ENCODE results near the gene UBE2V1. TPM values are rescaled to one million over a fixed set of nuclear protein-coding genes. Genes with fewer than 3 reads are reported as not detected.

The UBE2V1 gene
- total RNA-seq, 1 donor: 105 TPM

DNA sequence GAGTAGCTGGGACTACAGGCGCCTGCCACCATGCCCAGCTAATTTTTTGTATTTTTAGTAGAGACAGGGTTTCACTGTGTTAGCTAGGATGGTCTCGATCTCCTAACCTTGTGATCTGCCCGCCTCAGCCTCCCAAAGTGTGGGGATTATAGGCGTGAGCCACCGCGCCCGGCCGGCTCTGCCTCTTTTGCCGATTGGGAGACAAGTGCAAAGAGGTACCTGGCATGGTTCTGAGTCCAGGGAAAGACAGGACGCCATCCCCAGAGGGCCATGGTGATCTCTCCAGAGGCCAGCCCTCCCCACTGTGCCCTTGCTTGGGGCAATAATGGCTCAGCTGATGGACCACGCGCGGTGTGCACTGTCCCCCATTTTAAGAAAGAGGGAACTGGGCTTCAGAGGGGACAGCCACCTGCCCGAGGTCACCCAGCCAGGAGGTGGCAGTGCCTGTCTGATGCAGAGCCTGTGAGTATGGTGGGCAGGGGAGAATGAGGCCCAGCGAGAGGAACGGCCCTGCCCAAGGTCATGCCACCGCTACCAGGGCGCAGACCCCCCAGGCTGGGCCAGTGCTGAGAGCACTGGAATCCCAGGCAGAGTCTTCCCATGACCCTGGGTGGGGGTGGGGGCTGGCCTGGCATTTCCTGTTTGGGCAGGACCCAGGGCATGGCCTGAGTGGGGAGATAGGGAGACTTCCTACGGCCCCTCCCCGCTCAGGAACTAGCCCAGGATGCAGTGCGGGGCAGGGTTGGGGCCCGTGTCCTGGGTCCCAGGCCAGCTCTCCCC lies 69.2 kb downstream of the UBE2V1 start:
- no peak for DNase-seq (ENCODE audit: low read depth)
- no peak overlapping the region for H3K4me3 ChIP-seq (ENCODE audit: low read depth, low read length)
- TF ChIP-seq CTCF (IDR thresholded peaks at IDR 0.05; ENCODE audit: insufficient read depth, low read length): no peak

DNA sequence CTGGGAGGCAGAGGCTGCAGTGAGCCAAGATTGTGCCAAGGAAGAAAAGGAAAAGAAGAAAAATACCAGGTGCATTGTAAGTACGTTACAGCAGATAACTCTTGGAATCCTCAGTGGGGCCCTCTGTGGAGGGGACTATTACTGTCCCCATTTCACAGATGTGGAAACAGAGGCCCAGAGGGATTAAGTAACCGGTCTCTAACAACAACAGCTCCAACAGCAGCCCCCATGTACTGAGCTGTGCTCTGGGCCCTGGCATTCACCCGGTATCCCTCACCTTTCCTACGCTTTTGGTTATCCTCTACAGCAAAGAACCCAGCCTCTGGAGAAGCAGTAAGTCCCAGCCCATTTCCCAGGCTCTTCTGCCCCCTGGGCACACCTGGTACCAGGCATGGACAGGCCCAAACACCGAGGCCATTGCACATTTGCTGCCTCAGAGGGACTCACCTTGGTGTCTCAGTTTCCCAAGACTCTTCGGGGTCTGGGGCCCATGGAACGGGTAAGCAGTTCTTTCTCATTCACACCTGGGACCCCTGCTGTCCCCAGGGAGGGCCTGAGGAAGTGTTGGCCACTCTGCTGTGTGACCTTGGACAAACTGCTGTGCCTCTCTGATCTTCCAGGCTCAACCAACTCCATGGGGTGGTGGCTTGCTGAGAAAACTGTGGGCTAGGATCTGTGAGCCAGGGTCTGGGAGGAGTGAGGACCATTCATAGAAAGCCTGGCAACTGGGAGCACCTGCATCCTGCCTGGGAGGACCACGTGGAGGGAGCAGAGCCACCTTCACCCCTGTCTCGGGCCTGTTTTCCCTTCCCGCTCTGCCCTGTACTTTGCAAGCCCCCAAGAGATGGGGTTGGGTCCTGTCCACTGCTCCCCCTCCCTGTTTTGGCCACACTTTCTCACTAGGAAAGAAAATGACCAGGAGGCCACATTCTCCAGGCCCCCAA lies 70.3 kb downstream of the UBE2V1 start:
- TF ChIP-seq CTCF (IDR thresholded peaks at IDR 0.05; ENCODE audit: insufficient read depth, low read length): no peak
- no peak for DNase-seq (ENCODE audit: low read depth)
- no peak overlapping the region for H3K4me3 ChIP-seq (ENCODE audit: low read depth, low read length)

DNA sequence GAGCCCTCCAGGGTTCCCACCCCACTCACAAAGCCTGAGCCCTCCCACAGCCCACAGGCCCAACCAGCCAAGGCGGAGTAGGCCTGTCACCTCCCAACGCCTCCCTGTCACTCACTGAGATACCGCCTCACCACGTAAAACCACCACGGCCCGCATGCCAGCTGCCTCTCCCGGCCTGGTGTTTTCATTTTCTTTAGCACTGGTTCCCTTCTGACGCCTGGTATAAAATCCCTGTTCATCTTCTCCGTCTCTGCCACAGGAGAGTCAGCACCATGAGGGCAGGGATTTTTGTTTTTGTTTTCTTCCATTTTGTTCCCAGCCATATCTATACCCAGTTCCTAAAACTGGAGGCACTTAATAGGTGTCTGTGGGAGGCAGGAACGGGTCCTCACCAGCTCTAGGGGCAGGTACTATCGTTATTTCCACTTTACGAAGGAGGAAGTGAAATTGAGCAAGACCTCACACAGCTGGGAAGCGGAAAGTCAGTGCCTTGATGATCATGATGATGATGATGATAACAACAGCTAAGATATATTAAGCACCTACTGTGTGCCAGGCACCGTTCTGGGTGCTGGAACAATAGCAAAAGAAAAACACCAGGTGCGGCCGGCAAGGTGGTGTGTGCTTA lies 71.6 kb downstream of the UBE2V1 start:
- no peak overlapping the region for H3K4me3 ChIP-seq (ENCODE audit: low read depth, low read length)
- no peak for TF ChIP-seq CTCF (IDR thresholded peaks at IDR 0.05; ENCODE audit: insufficient read depth, low read length)
- no peak for DNase-seq (ENCODE audit: low read depth)

DNA sequence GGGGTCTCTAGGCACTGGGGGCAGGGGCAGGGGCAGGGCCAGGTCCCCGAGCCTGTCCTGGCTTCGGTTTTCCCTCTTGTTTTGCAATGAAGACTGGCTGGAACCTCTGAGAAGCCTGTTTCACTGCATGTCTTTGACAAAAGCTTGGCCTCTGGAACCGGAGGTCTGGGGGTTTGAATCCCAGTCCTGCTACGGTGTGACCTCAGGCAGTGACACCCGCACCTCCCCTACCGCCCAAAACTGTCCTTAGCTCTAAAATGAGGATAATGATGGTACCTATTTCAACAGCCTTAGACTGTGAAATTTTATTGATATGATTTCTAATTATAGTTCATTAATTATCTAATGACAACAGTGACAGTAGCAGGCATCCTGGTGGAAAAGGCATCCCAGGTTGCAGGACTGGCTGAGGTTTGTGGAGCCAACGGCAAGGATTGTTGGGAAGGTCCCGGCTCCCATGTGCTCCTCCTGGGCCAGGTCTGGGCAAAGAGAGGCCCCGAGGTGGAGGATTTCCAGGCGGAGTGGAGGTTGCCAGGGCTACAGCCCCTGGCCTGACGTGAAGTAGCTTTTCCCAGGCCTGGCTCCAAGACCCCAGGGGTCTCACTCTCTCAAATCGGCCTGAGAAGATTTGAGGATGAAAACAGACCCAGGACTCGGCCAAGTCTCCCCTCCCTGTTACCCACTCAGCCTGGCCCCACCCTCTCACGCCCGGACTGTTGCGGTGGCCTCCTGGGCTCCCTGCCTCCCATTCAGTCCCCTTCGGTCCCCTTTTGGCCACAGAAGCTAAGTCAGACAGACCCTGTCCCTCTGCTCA lies 72.3 kb downstream of the UBE2V1 start:
- no peak for TF ChIP-seq CTCF (IDR thresholded peaks at IDR 0.05; ENCODE audit: insufficient read depth, low read length)
- no peak for DNase-seq (ENCODE audit: low read depth)

DNA sequence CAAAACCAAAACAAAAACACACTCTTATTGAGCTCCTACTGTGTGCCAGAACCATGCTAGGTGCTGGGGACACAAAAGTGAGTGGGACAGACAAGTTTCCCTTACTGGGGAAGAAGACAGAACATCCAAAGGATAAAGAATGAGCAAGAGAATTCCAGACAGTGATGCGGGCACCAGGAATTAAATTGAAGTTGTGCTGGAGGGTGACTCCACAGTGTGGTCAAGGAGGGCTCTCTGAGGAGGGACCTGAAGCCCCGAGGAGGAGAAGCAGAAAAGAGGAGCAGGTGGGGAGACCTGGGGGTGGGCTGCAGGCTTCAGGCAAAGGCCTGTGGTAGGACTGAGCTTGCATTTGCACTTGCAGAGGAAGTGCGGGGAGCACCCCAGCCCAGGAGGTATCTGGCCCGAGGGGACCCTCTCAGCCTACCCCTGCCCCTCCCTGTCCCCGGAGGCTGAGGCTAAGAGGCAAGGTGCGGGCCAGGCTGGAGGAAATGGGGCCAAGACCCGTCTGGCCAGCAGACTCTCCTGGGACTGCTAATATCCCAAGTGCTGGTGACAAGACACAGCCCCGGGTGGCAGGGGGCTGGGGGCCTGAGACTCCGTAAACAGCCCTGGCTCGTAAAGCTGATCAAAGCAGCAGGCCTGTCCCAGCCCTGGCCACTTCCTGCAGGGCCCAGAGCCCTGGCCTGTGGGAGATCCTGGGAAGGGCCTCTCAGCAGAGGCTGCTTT lies 73.1 kb downstream of the UBE2V1 start:
- H3K4me3 ChIP-seq (ENCODE audit: low read depth, low read length): no peak overlapping the region
- no peak for TF ChIP-seq CTCF (IDR thresholded peaks at IDR 0.05; ENCODE audit: insufficient read depth, low read length)
- DNase-seq (ENCODE audit: low read depth): no peak

More for the DNA sequence above, 72.3 kb downstream of the UBE2V1 start:
- no peak overlapping the region for H3K4me3 ChIP-seq (ENCODE audit: low read depth, low read length)

Measured in fibroblast of the aortic adventitia (primary cell).